ENCODE results near the gene AMBRA1.

AMBRA1 gene

GRCh38 chr11:46465683-46466082, 128.1 kb downstream of the AMBRA1 start:
- no peak overlapping the region for H3K9ac ChIP-seq
- no peak for TF ChIP-seq Cebpa-rat (IDR thresholded peaks at IDR 0.05)
- peaks cover 16% of the 10 kb centered on the region for H3K36me3 ChIP-seq
- H3K27me3 ChIP-seq: no peaks in the 10 kb centered on the region
- no peak overlapping the region for H3K4me3 ChIP-seq
- no peak overlapping the region for H3K27ac ChIP-seq
- no peak overlapping the region for H3K4me2 ChIP-seq
- no peaks in the 10 kb centered on the region for H3K9me3 ChIP-seq
- H3K4me1 ChIP-seq: peaks cover 13% of the 10 kb centered on the region
- H4K20me1 ChIP-seq: peaks cover 56% of the 10 kb centered on the region

- Histone ChIP-seq H3K9ac (no peak overlapping the region), H3K27me3 (no peaks in the 10 kb centered on the region), H3K9me3 (no peaks in the 10 kb centered on the region), H4K20me1 (peaks cover 61% of the 10 kb centered on the region), H3K4me3 (no peak overlapping the region), H3K4me1 (peaks cover 13% of the 10 kb centered on the region), H3K4me2 (no peak overlapping the region), H3K27ac (no peak overlapping the region), H3K36me3 (peaks cover 15% of the 10 kb centered on the region)
- TF ChIP-seq Cebpa-rat (IDR thresholded peaks at IDR 0.05): no peak
These were observed 130.0 kb downstream of the AMBRA1 start for GRCh38 chr11:46463701-46464421.

GRCh38 chr11:46461461-46461927, 132.3 kb downstream of the AMBRA1 start:
- no peak overlapping the region for H3K9ac ChIP-seq
- TF ChIP-seq Cebpa-rat (IDR thresholded peaks at IDR 0.05): no peak
- H3K36me3 ChIP-seq: no peaks in the 10 kb centered on the region
- H3K4me2 ChIP-seq: peak overlapping the region; percentile 20
- peaks cover 13% of the 10 kb centered on the region for H3K4me1 ChIP-seq
- H3K9me3 ChIP-seq: no peaks in the 10 kb centered on the region
- no peaks in the 10 kb centered on the region for H3K27me3 ChIP-seq
- H3K27ac ChIP-seq: no peak overlapping the region
- H4K20me1 ChIP-seq: peaks cover 81% of the 10 kb centered on the region
- H3K4me3 ChIP-seq: no peak overlapping the region

GRCh38 chr11:46458491-46458890, 135.3 kb downstream of the AMBRA1 start:
- no peaks in the 10 kb centered on the region for H3K27me3 ChIP-seq
- no peak overlapping the region for H3K4me3 ChIP-seq
- no peak overlapping the region for H3K27ac ChIP-seq
- TF ChIP-seq Cebpa-rat (IDR thresholded peaks at IDR 0.05): no peak
- H4K20me1 ChIP-seq: peaks cover 70% of the 10 kb centered on the region
- no peak overlapping the region for H3K4me2 ChIP-seq
- peaks cover 12% of the 10 kb centered on the region; the same call in 1 of the 2 replicates for H3K36me3 ChIP-seq
- peaks cover 13% of the 10 kb centered on the region for H3K4me1 ChIP-seq
- H3K9me3 ChIP-seq: no peaks in the 10 kb centered on the region
- H3K9ac ChIP-seq: no peak overlapping the region

- no peaks in the 10 kb centered on the region for H3K9me3 ChIP-seq
- peaks cover 12% of the 10 kb centered on the region; the same call in 1 of the 2 replicates for H3K36me3 ChIP-seq
- H4K20me1 ChIP-seq: peaks cover 70% of the 10 kb centered on the region
- no peak overlapping the region for H3K27ac ChIP-seq
- no peak overlapping the region for H3K4me2 ChIP-seq
- no peak overlapping the region for H3K9ac ChIP-seq
- no peaks in the 10 kb centered on the region for H3K27me3 ChIP-seq
- peaks cover 13% of the 10 kb centered on the region for H3K4me1 ChIP-seq
- no peak overlapping the region for H3K4me3 ChIP-seq
- TF ChIP-seq Cebpa-rat (IDR thresholded peaks at IDR 0.05): no peak
These were observed 136.0 kb downstream of the AMBRA1 start for GRCh38 chr11:46457659-46458424.

GRCh38 chr11:46457021-46457420, 136.8 kb downstream of the AMBRA1 start:
- no peak for TF ChIP-seq Cebpa-rat (IDR thresholded peaks at IDR 0.05)
- Histone ChIP-seq H3K9me3 (no peaks in the 10 kb centered on the region), H4K20me1 (peaks cover 69% of the 10 kb centered on the region), H3K4me3 (no peak overlapping the region), H3K27me3 (no peaks in the 10 kb centered on the region), H3K4me1 (peaks cover 12% of the 10 kb centered on the region), H3K4me2 (no peak overlapping the region), H3K36me3 (peaks cover 12% of the 10 kb centered on the region; the same call in 1 of the 2 replicates), H3K9ac (no peak overlapping the region), H3K27ac (no peak overlapping the region)

- Histone ChIP-seq H3K4me2 (no peak overlapping the region), H3K9me3 (no peaks in the 10 kb centered on the region), H3K4me3 (no peak overlapping the region), H3K27me3 (no peaks in the 10 kb centered on the region), H3K4me1 (peaks cover 6% of the 10 kb centered on the region), H3K36me3 (peaks cover 12% of the 10 kb centered on the region; the same call in 1 of the 2 replicates), H4K20me1 (peaks cover 64% of the 10 kb centered on the region), H3K9ac (no peak overlapping the region), H3K27ac (no peak overlapping the region)
- no peak for TF ChIP-seq Cebpa-rat (IDR thresholded peaks at IDR 0.05)
These were observed 137.4 kb downstream of the AMBRA1 start for GRCh38 chr11:46456269-46457001.

GRCh38 chr11:46455834-46456233, 138.0 kb downstream of the AMBRA1 start:
- Histone ChIP-seq H3K9me3 (no peaks in the 10 kb centered on the region), H3K9ac (no peak overlapping the region), H3K4me3 (no peak overlapping the region), H3K36me3 (peaks cover 18% of the 10 kb centered on the region; the same call in 1 of the 2 replicates), H3K4me2 (no peak overlapping the region), H3K4me1 (peaks cover under 1% of the 10 kb centered on the region; the same call in 1 of the 2 replicates), H3K27me3 (no peaks in the 10 kb centered on the region), H4K20me1 (peaks cover 64% of the 10 kb centered on the region), H3K27ac (no peak overlapping the region)
- no peak for TF ChIP-seq Cebpa-rat (IDR thresholded peaks at IDR 0.05)

- Histone ChIP-seq H3K9ac (no peak overlapping the region), H4K20me1 (peaks cover 71% of the 10 kb centered on the region), H3K9me3 (no peaks in the 10 kb centered on the region), H3K4me1 (no peaks in the 10 kb centered on the region), H3K36me3 (peaks cover 23% of the 10 kb centered on the region; the same call in 1 of the 2 replicates), H3K27ac (no peak overlapping the region), H3K27me3 (no peaks in the 10 kb centered on the region), H3K4me3 (no peak overlapping the region), H3K4me2 (no peak overlapping the region)
- TF ChIP-seq Cebpa-rat (IDR thresholded peaks at IDR 0.05): no peak
These were observed 140.8 kb downstream of the AMBRA1 start for GRCh38 chr11:46452918-46453517.
